A549 (cell line): ENCODE results near the gene CCDC40. TPM values are rescaled to one million over a fixed set of nuclear protein-coding genes. Genes with fewer than 3 reads are reported as not detected.

Source experiments
- ATAC-seq, 2 experiments: fragments of 200-7000 bp in 1 of 2; fragments of >200 bp in 1 of 2; cut with Nextera tagmentation in 1 of 2; cut with Tn5 transposase in 1 of 2; 3 replicates each; pipeline versions ENCODE4 v1.8.0 to v1.9.1; 2018 to 2020; ENCODE audit warnings: mild to moderate bottlenecking in 1 of 2, moderate library complexity in 1 of 2
- CTCF ChIA-PET: fragments of 300-600 bp; sonication (Branson Sonifier 250); formaldehyde crosslinking; extraction: SDS; loops from one replicate; lab custom pipeline; 2021; ENCODE audit warnings: antibody characterized with exemption, inconsistent platforms; lab: Yijun Ruan, JAX
- POLR2A ChIA-PET: fragments of 350-600 bp; formaldehyde crosslinking; extraction: SDS; loops from one replicate; lab custom pipeline; 2021; ENCODE audit warnings: antibody characterized with exemption, inconsistent platforms; lab: Yijun Ruan, JAX
- DNase-seq, 2 experiments: peaks; one replicate each; pipeline versions ENCODE4 v3.0.0 to v3.0.0-alpha.2; 2011 to 2016; ENCODE audit warnings: low read depth in 1 of 2, low spot score in 1 of 2
- FAIRE-seq: peaks from 2 replicates; lab custom pipeline; 2011; peaks lifted over from hg19 to GRCh38; lab: Jason Lieb, UNC
- H3K27ac ChIP-seq, 2 experiments: fragments of >200 bp; sonication (Bioruptor Twin); formaldehyde crosslinking; 3 replicates each; pipeline ENCODE4 v1.5.1; 2016 to 2017
- H3K4me1 ChIP-seq: fragments of >200 bp; sonication (Bioruptor Twin); formaldehyde crosslinking; 3 replicates; pipeline ENCODE4 v1.6.1; 2016
- H3K4me2 ChIP-seq: fragments of >200 bp; sonication (Bioruptor Twin); formaldehyde crosslinking; 3 replicates; pipeline ENCODE4 v1.6.1; 2016
- H3K4me3 ChIP-seq: fragments of >200 bp; sonication (Bioruptor Twin); formaldehyde crosslinking; 3 replicates; pipeline ENCODE4 v1.5.1; 2016
- H3K9me3 ChIP-seq: fragments of >200 bp; sonication (Bioruptor Twin); formaldehyde crosslinking; 3 replicates; pipeline ENCODE4 v1.6.1; 2016
- CHD4 ChIP-seq: fragments of 200-600 bp; sonication (generic); IDR thresholded peaks from 2 replicates; pipeline ENCODE4 v1.6.1; 2016; ENCODE audit warnings: antibody characterized with exemption, mild to moderate bottlenecking, borderline replicate concordance
- EHF ChIP-seq: fragments of 250-450 bp; sonication (Bioruptor Pico); IDR thresholded peaks from 2 replicates; pipeline ENCODE4 v1.5.0; 2020; ENCODE audit warnings: mild to moderate bottlenecking
- EHMT2 ChIP-seq: fragments of 200-600 bp; sonication (generic); IDR thresholded peaks from 2 replicates; pipeline ENCODE4 v1.6.1; 2016; ENCODE audit warnings: antibody characterized with exemption, low read depth, mild to moderate bottlenecking, moderate library complexity
- ESRRA ChIP-seq: fragments of 150-350 bp; IDR thresholded peaks from 2 replicates; pipeline ENCODE4 v1.6.1; 2014; ENCODE audit warnings: mild to moderate bottlenecking, low read length, borderline replicate concordance
- GATA3 ChIP-seq: IDR thresholded peaks from 2 replicates; pipeline ENCODE4 v1.6.1; 2012; ENCODE audit warnings: borderline replicate concordance
- HOXA7 ChIP-seq: fragments of 250-450 bp; sonication (Bioruptor Pico); IDR thresholded peaks from 2 replicates; pipeline ENCODE4 v1.5.0; 2020; ENCODE audit warnings: mild to moderate bottlenecking, moderate library complexity
- JUN ChIP-seq, 2 experiments: fragments of >200 bp; sonication (Bioruptor Twin); formaldehyde crosslinking; IDR thresholded peaks; 2 replicates in 1 of 2; 3 replicates in 1 of 2; pipeline ENCODE4 v1.6.1; 2016 to 2017
- JUNB ChIP-seq: fragments of >200 bp; sonication (Bioruptor Twin); formaldehyde crosslinking; IDR thresholded peaks from 2 replicates; pipeline ENCODE4 v1.6.1; 2016
- KDM5A ChIP-seq: fragments of 200-600 bp; sonication (generic); IDR thresholded peaks from 2 replicates; pipeline ENCODE4 v1.6.1; 2016; ENCODE audit warnings: antibody characterized with exemption, mild to moderate bottlenecking
- MAFK ChIP-seq: fragments of 450-650 bp; IDR thresholded peaks from 2 replicates; pipeline ENCODE4 v1.6.1; 2014; ENCODE audit not compliant: partially characterized antibody
- MAZ ChIP-seq: fragments of 150-350 bp; IDR thresholded peaks from 2 replicates; pipeline ENCODE4 v1.6.1; 2014; ENCODE audit warnings: antibody characterized with exemption, low read depth, low read length, borderline replicate concordance
- MYC ChIP-seq: IDR thresholded peaks from 2 replicates; pipeline ENCODE4 v1.6.1; 2012; ENCODE audit warnings: mild to moderate bottlenecking, inconsistent platforms, low read length, improper control_type of control experiment, borderline replicate concordance
- PHF8 ChIP-seq: fragments of 200-600 bp; sonication (generic); IDR thresholded peaks from 2 replicates; pipeline ENCODE4 v1.6.1; 2016; ENCODE audit warnings: low read depth, mild to moderate bottlenecking, antibody characterized with exemption, moderate library complexity, borderline replicate concordance
- POLR2A ChIP-seq: IDR thresholded peaks from 2 replicates; pipeline ENCODE4 v1.6.1; 2012; ENCODE audit warnings: mild to moderate bottlenecking, low read length
- RFX5 ChIP-seq: fragments of 450-650 bp; IDR thresholded peaks from 2 replicates; pipeline ENCODE4 v1.7.1; 2014; ENCODE audit warnings: antibody characterized with exemption, mild to moderate bottlenecking, moderate library complexity
- SMC3 ChIP-seq: fragments of >200 bp; sonication (Bioruptor Twin); formaldehyde crosslinking; IDR thresholded peaks from 3 replicates; pipeline ENCODE4 v1.6.1; 2018; ENCODE audit warnings: inconsistent platforms
- SREBF2 ChIP-seq: fragments of 450-650 bp; IDR thresholded peaks from 2 replicates; pipeline ENCODE4 v1.6.1; 2014; ENCODE audit warnings: mild to moderate bottlenecking, moderate library complexity
- ZSCAN20 ChIP-seq: fragments of 250-450 bp; sonication (Bioruptor Pico); IDR thresholded peaks from 2 replicates; pipeline ENCODE4 v1.8.0; 2022; ENCODE audit warnings: mild to moderate bottlenecking, moderate library complexity
- WGBS: methylation state at CpG from one replicate; pipeline ENCODE4 v1.1.6; 2017; ENCODE audit errors: missing lambda C conversion rate; 5-methylcytosine and 5-hydroxymethylcytosine counted together
- polyA plus RNA-seq, 4 experiments: library from polyadenylated mRNA; depleted of rRNA in 3 of 4; stranded (reverse); fragments of >200 nt; fragmentation: RNase III in 1 of 4; extraction: RNeasy Plus Mini Kit Qiagen cat#74134 plus additional on column Dnase treatment in 1 of 4; gene quantifications; 2 replicates in 3 of 4; 3 replicates in 1 of 4; pipeline ENCODE4 v1.2.3, GENCODE V29; 2011 to 2017
- TF ChIP-seq, protein P1 (sequence below): IDR thresholded peaks from 2 replicates; pipeline ENCODE4 v1.6.1; 2012
- TF ChIP-seq, protein P2 (sequence below): fragments of 450-650 bp; IDR thresholded peaks from 2 replicates; pipeline ENCODE4 v1.6.1; 2014; ENCODE audit warnings: antibody characterized with exemption
- TF ChIP-seq, protein P3 (sequence below): fragments of >200 bp; sonication (Bioruptor Twin); formaldehyde crosslinking; IDR thresholded peaks from 2 replicates; pipeline ENCODE4 v1.6.1; 2016
- TF ChIP-seq, protein P4 (sequence below): fragments of 150-350 bp; IDR thresholded peaks from 2 replicates; pipeline ENCODE4 v1.6.1; 2014; ENCODE audit warnings: low read depth, mild to moderate bottlenecking, low read length
- TF ChIP-seq, protein P5 (sequence below): fragments of 250-450 bp; sonication (Bioruptor Pico); IDR thresholded peaks from 2 replicates; pipeline ENCODE4 v1.5.0; 2021; ENCODE audit warnings: mild to moderate bottlenecking, moderate library complexity, borderline replicate concordance

CCDC40 gene
- polyA plus RNA-seq, 2 of the 4 experiments (the other 2 are of a cell fraction) = 5.9 to 11.3 TPM

DNA sequence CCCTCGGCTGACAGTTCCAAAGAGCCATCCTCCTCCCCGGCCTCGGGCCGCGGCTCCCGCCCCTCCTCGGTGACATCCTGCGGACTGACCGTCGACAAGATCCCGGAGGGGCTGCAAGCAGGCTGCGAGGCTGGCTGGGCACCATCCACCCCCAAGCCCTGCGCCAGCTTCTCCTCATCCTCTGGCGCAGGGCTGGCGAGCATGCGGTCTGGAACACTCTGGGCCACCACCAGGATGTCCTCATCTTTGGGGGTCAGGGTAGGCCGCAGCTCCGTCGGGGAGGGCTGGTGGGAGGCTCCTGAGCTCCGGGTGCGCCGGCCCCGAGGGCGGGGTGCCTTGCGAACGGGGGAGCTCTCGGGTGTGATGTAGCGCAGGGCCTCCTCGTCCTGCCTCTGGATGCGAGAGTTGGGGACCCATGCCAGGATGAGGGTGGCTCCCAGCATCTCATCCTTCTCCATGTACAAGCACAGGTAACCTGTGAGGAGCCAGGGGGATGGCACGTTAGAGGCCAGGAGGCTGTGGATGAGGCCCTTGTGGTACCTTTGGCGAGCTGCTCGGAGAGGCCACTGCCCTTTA is 26.1 kb upstream of the CCDC40 start:
- CTCF ChIA-PET = interaction anchor here (0.6 to 4.6 kb wide), 9 partner anchors 9 to 242 kb away, joined by 3 to 46 read pairs (median 5); partner anchors contain the start of gene GAA
- H3K4me1 ChIP-seq = peaks cover 15% of the 10 kb centered on the region
- peaks cover 11% of the 10 kb centered on the region; the same call in 2 of the 3 replicates for H3K9me3 ChIP-seq
- 93% methylated on average over 33 of the region's 33 CpGs for WGBS
- TF ChIP-seq, protein P1, sequence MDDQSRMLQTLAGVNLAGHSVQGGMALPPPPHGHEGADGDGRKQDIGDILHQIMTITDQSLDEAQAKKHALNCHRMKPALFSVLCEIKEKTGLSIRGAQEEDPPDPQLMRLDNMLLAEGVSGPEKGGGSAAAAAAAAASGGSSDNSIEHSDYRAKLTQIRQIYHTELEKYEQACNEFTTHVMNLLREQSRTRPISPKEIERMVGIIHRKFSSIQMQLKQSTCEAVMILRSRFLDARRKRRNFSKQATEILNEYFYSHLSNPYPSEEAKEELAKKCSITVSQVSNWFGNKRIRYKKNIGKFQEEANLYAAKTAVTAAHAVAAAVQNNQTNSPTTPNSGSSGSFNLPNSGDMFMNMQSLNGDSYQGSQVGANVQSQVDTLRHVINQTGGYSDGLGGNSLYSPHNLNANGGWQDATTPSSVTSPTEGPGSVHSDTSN = no peak
- TF ChIP-seq POLR2A = no peak
- TF ChIP-seq EHF (CRISPR knock-in tag) = no peak
- TF ChIP-seq HOXA7 (CRISPR knock-in tag) = no peak
- no peak for TF ChIP-seq JUN (IDR thresholded peaks at IDR 0.05)
- no peak for TF ChIP-seq SMC3
- no peak for TF ChIP-seq PHF8
- TF ChIP-seq MAFK = no peak
- TF ChIP-seq GATA3 = no peak
- no peak overlapping the region for H3K4me3 ChIP-seq
- POLR2A ChIA-PET = interaction anchor here (0.6 kb wide), 1 partner anchor 14 kb away, joined by 3 read pairs; no protein-coding TSS in a partner anchor
- no peak overlapping the region for H3K27ac ChIP-seq
- no peak overlapping the region for H3K4me2 ChIP-seq
- FAIRE-seq = no peak
- no peak for DNase-seq
- ATAC-seq = no peak

DNA sequence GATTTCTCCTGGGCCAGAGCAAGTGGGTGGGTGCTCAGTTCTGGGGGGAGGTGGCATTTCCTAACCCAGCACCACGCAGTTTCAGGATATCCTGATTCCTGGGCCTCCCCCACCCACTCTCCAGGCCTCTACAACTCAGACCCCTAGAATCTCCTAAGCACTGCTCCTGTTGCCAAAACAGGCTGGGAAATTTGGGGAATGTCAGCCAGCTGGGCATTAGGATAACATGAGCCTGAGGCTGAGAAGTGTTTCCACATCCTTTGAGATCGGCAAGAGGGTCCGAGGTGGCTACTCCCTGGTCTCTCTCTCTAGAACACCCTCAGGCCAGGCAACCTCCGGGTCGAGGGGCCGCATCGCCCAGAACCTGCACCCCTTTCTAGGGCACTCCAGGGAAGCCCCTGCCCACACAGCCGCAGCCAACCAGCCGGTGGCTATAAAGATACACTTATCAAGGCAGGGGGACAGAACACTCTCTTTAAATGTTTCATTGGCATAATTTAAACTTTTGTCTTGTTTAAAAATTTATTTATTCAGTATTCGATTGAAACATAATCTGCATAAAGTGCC is 24.4 kb upstream of the CCDC40 start:
- no peak for ATAC-seq
- Histone ChIP-seq H3K4me1 (peaks cover 4% of the 10 kb centered on the region; the same call in 2 of the 3 replicates), H3K4me3 (no peak overlapping the region), H3K27ac (no peak overlapping the region), H3K9me3 (peaks cover 11% of the 10 kb centered on the region; the same call in 2 of the 3 replicates), H3K4me2 (no peak overlapping the region)
- TF ChIP-seq, protein P2, sequence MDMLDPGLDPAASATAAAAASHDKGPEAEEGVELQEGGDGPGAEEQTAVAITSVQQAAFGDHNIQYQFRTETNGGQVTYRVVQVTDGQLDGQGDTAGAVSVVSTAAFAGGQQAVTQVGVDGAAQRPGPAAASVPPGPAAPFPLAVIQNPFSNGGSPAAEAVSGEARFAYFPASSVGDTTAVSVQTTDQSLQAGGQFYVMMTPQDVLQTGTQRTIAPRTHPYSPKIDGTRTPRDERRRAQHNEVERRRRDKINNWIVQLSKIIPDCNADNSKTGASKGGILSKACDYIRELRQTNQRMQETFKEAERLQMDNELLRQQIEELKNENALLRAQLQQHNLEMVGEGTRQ = no peak
- TF ChIP-seq RFX5 (no peak), JUNB (no peak), EHMT2 (no peak), MYC (no peak), SREBF2 (no peak), ZSCAN20 (CRISPR knock-in tag) (no peak), MAZ (no peak), POLR2A (no peak)
- TF ChIP-seq, protein P3, sequence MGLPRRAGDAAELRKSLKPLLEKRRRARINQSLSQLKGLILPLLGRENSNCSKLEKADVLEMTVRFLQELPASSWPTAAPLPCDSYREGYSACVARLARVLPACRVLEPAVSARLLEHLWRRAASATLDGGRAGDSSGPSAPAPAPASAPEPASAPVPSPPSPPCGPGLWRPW = no peak
- 90% methylated on average over 10 of the region's 10 CpGs for WGBS
- DNase-seq = no peak
- no peak for FAIRE-seq
- ChIA-PET POLR2A (no interaction called here), CTCF (interaction anchor here (1.2 kb wide), 1 partner anchor 9 kb away, joined by 3 read pairs; no protein-coding TSS in a partner anchor)

DNA sequence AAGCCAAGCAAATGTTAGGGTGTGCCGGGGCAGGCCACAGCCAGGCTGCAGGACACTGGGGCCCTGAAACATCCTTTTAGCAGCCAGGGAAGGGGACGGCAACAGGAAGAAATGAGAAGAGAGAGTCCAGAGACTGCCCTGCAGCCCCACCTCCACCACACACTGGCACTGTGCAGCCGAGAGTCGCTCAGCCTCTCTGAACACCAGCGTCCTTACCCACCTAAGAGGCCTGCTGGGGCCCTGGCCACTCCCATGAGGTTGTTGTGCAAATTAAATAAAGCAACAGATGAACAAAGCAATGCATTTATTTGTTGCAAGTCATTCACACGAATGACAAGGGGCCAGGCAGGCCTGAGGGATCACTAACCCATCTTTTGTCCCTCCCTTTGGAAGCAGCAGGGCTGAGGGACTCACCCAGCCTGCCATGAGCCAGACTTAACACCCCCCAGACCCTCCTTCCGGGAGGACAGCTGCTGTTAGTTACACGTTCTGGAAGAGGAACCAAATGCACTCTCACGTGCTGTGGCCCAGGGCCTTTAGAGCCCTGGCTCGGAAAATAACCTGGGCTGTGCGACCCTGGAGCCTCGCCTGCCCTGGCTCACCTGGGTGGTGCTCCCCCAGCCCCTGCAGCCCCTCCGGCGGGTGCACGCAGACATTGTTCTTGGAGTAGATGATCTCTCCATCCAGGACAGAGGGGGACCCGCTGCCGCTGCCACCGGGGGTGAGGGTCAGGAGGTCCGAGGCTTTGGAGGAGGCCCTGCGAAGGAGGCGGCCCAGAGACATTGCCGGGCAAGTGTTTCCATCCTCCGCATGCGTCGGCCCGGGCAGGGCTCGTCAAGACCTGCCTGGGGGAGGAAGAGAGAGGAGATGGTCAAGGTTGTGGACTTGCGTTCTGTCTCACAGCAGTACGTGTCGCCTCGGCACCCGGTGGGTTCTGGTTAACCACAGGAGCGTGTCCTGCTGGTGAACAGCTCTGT is 23.4 kb upstream of the CCDC40 start:
- 90% methylated on average over 30 of the region's 33 CpGs for WGBS
- Histone ChIP-seq H3K9me3 (peaks cover 11% of the 10 kb centered on the region; the same call in 2 of the 3 replicates), H3K4me3 (no peak overlapping the region), H3K27ac (no peak overlapping the region), H3K4me1 (peaks cover 4% of the 10 kb centered on the region; the same call in 2 of the 3 replicates), H3K4me2 (no peak overlapping the region)
- ATAC-seq = no peak
- ChIA-PET CTCF (interaction anchor here (0.5 to 6.6 kb wide), 2 partner anchors 6 to 13 kb away, joined by 4 to 87 read pairs; no protein-coding TSS in a partner anchor), POLR2A (no interaction called here)
- no peak for FAIRE-seq
- no peak for DNase-seq
- TF ChIP-seq, protein P4, sequence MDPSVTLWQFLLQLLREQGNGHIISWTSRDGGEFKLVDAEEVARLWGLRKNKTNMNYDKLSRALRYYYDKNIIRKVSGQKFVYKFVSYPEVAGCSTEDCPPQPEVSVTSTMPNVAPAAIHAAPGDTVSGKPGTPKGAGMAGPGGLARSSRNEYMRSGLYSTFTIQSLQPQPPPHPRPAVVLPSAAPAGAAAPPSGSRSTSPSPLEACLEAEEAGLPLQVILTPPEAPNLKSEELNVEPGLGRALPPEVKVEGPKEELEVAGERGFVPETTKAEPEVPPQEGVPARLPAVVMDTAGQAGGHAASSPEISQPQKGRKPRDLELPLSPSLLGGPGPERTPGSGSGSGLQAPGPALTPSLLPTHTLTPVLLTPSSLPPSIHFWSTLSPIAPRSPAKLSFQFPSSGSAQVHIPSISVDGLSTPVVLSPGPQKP = no peak
- TF ChIP-seq EHMT2 = no peak
- TF ChIP-seq, protein P2 = no peak
- no peak for TF ChIP-seq ESRRA
- no peak for TF ChIP-seq RFX5
- TF ChIP-seq, protein P5, sequence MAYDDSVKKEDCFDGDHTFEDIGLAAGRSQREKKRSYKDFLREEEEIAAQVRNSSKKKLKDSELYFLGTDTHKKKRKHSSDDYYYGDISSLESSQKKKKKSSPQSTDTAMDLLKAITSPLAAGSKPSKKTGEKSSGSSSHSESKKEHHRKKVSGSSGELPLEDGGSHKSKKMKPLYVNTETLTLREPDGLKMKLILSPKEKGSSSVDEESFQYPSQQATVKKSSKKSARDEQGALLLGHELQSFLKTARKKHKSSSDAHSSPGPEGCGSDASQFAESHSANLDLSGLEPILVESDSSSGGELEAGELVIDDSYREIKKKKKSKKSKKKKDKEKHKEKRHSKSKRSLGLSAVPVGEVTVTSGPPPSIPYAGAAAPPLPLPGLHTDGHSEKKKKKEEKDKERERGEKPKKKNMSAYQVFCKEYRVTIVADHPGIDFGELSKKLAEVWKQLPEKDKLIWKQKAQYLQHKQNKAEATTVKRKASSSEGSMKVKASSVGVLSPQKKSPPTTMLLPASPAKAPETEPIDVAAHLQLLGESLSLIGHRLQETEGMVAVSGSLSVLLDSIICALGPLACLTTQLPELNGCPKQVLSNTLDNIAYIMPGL = no peak
- no peak for TF ChIP-seq CHD4
- TF ChIP-seq ZSCAN20 (CRISPR knock-in tag) = no peak
- TF ChIP-seq, protein P3 = no peak
- TF ChIP-seq KDM5A = no peak
